Measurements from ENCODE around the gene PINLYP. TPM values are rescaled to one million over a fixed set of nuclear protein-coding genes. Genes with fewer than 3 reads are reported as not detected.

Gene PINLYP
- total and polyA plus RNA-seq, 2 donors from 2014 or later = 14.8 to 41.8 TPM

- no peak overlapping the region for H3K27ac ChIP-seq (ENCODE audit: low read depth in 2 of 2, low read length in 2 of 2)
Measured at GRCh38 chr19:43622956-43623355, 47.4 kb downstream of the PINLYP start.

GRCh38 chr19:43623889-43624670 is 48.5 kb downstream of the PINLYP start:
- Histone ChIP-seq H3K9ac (ENCODE audit: low read length in 3 of 3) (no peak overlapping the region), H3K9me3 (ENCODE audit: control insufficient read depth in 2 of 3, insufficient read depth in 1 of 3, low read length in 3 of 3) (no peaks in the 10 kb centered on the region), H3K36me3 (ENCODE audit: control insufficient read depth in 2 of 3, insufficient read depth in 3 of 3, low read length in 3 of 3) (no peaks in the 10 kb centered on the region), H3K4me1 (ENCODE audit: control insufficient read depth in 2 of 3, insufficient read depth in 2 of 3, low read depth in 1 of 3, low read length in 3 of 3) (peaks cover 0 to 3% (median 0%) of the 10 kb centered on the region in 3 donors), H3K4me3 (ENCODE audit: low read length in 3 of 3) (no peak overlapping the region), H3K27me3 (ENCODE audit: control insufficient read depth, insufficient read depth, low read length) (no peaks in the 10 kb centered on the region), H3K27ac (ENCODE audit: low read depth in 2 of 2, low read length in 2 of 2) (no peak overlapping the region)
- FAIRE-seq (no peak), DNase-seq (no peak)
- intact Hi-C loops (cut with DNase I) = no loop called here
- TF ChIP-seq CTCF (IDR thresholded peaks at IDR 0.05; ENCODE audit: borderline replicate concordance, extremely low read depth, insufficient read depth) = no peak

More at GRCh38 chr19:43622956-43623355, 47.4 kb downstream of the PINLYP start:
- Histone ChIP-seq H3K9me3 (ENCODE audit: control insufficient read depth in 2 of 3, insufficient read depth in 1 of 3, low read length in 3 of 3) (no peaks in the 10 kb centered on the region), H3K9ac (ENCODE audit: low read length in 3 of 3) (no peak overlapping the region), H3K27me3 (ENCODE audit: control insufficient read depth, insufficient read depth, low read length) (no peaks in the 10 kb centered on the region), H3K4me1 (ENCODE audit: control insufficient read depth in 2 of 3, insufficient read depth in 2 of 3, low read depth in 1 of 3, low read length in 3 of 3) (peaks cover 0 to 7% (median 0%) of the 10 kb centered on the region in 3 donors), H3K36me3 (ENCODE audit: control insufficient read depth in 2 of 3, insufficient read depth in 3 of 3, low read length in 3 of 3) (no peaks in the 10 kb centered on the region), H3K4me3 (ENCODE audit: low read length in 3 of 3) (no peak overlapping the region)
- TF ChIP-seq CTCF (IDR thresholded peaks at IDR 0.05; ENCODE audit: borderline replicate concordance, extremely low read depth, insufficient read depth) = no peak
- FAIRE-seq = no peak
- intact Hi-C loops (cut with DNase I) = no loop called here
- no peak for DNase-seq

GRCh38 chr19:43624933-43625332 is 49.3 kb downstream of the PINLYP start:
- DNase-seq (peak in 4 of 5 donors; percentile 17 to 82 (median 51)), FAIRE-seq (no peak)
- no peak overlapping the region for H3K4me3 ChIP-seq (ENCODE audit: low read length in 3 of 3)
- no peaks in the 10 kb centered on the region for H3K9me3 ChIP-seq (ENCODE audit: control insufficient read depth in 2 of 3, insufficient read depth in 1 of 3, low read length in 3 of 3)
- H3K9ac ChIP-seq (ENCODE audit: low read length in 3 of 3) = no peak overlapping the region
- H3K27me3 ChIP-seq (ENCODE audit: control insufficient read depth, insufficient read depth, low read length) = no peaks in the 10 kb centered on the region
- TF ChIP-seq CTCF (IDR thresholded peaks at IDR 0.05; ENCODE audit: borderline replicate concordance, extremely low read depth, insufficient read depth) = no peak
- peaks cover 0 to 2% (median 0%) of the 10 kb centered on the region in 3 donors for H3K4me1 ChIP-seq (ENCODE audit: control insufficient read depth in 2 of 3, insufficient read depth in 2 of 3, low read depth in 1 of 3, low read length in 3 of 3)
- H3K36me3 ChIP-seq (ENCODE audit: control insufficient read depth in 2 of 3, insufficient read depth in 3 of 3, low read length in 3 of 3) = no peaks in the 10 kb centered on the region
- no peak overlapping the region for H3K27ac ChIP-seq (ENCODE audit: low read depth in 2 of 2, low read length in 2 of 2)
- intact Hi-C loops (cut with DNase I) = no loop called here

All from kidney (tissue), 14 donors.